ENCODE measurements around the gene ABCC5.

The ABCC5 gene

DNA sequence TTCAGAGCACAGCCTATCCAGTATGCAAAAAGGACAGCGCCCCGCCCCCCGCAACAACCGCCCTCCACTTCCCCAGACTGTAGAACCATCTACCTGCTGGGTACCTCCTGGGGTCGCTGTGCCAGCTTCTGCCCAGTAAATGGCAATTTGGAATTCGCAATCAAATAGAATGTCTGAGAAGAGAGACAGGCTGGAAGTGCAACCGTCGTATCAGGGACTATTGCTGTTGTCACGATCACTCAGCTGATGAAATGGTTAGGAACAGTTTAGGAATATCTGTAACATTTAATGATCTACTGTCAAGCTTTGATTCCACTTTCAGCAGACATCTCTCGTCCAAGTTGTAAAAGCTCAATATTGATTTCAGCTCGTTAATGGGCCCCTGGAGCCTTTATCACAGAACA, 119.7 kb downstream of the ABCC5 start:
- H3K9me2 ChIP-seq (replicated peaks; ENCODE audit: insufficient read depth, low read length) = no peaks in the 10 kb centered on the region
- TF ChIP-seq EZH2phosphoT487 (IDR thresholded peaks at IDR 0.05; ENCODE audit: low read length) = no peak
- no peak for TF ChIP-seq EZH2 (optimal IDR thresholded peaks at IDR 0.05; ENCODE audit: low read depth, low read length)
- TF ChIP-seq, protein P1, sequence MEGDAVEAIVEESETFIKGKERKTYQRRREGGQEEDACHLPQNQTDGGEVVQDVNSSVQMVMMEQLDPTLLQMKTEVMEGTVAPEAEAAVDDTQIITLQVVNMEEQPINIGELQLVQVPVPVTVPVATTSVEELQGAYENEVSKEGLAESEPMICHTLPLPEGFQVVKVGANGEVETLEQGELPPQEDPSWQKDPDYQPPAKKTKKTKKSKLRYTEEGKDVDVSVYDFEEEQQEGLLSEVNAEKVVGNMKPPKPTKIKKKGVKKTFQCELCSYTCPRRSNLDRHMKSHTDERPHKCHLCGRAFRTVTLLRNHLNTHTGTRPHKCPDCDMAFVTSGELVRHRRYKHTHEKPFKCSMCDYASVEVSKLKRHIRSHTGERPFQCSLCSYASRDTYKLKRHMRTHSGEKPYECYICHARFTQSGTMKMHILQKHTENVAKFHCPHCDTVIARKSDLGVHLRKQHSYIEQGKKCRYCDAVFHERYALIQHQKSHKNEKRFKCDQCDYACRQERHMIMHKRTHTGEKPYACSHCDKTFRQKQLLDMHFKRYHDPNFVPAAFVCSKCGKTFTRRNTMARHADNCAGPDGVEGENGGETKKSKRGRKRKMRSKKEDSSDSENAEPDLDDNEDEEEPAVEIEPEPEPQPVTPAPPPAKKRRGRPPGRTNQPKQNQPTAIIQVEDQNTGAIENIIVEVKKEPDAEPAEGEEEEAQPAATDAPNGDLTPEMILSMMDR (IDR thresholded peaks at IDR 0.05; ENCODE audit: low read length) = no peak
- H3F3A ChIP-seq (ENCODE audit: insufficient read depth, low read length) = no peaks in the 10 kb centered on the region
- DNase-seq = no peak
- H2AFZ ChIP-seq (ENCODE audit: low read length) = no peak overlapping the region
- H3K36me3 ChIP-seq (replicated peaks; ENCODE audit: insufficient read depth, low read length) = no peaks in the 10 kb centered on the region
- H3K27ac ChIP-seq (ENCODE audit: low read length) = no peak overlapping the region
- H3K9me3 ChIP-seq (replicated peaks; ENCODE audit: insufficient read depth, low read length) = no peaks in the 10 kb centered on the region
- no peak overlapping the region for H3K9ac ChIP-seq (ENCODE audit: low read length)
- H3K27me3 ChIP-seq (replicated peaks; ENCODE audit: insufficient read depth, low read length) = no peaks in the 10 kb centered on the region; the same call in 1 of the 2 replicates
- H3K4me3 ChIP-seq (ENCODE audit: low read length) = no peak overlapping the region
- no peaks in the 10 kb centered on the region for H4K20me1 ChIP-seq (ENCODE audit: insufficient read depth, low read length)
- no peak overlapping the region for H3K4me2 ChIP-seq (ENCODE audit: low read depth, low read length)
- H3K79me2 ChIP-seq (ENCODE audit: low read length) = no peaks in the 10 kb centered on the region
- no peaks in the 10 kb centered on the region; the same call in 1 of the 2 replicates for H3K4me1 ChIP-seq (ENCODE audit: low read length)

DNA sequence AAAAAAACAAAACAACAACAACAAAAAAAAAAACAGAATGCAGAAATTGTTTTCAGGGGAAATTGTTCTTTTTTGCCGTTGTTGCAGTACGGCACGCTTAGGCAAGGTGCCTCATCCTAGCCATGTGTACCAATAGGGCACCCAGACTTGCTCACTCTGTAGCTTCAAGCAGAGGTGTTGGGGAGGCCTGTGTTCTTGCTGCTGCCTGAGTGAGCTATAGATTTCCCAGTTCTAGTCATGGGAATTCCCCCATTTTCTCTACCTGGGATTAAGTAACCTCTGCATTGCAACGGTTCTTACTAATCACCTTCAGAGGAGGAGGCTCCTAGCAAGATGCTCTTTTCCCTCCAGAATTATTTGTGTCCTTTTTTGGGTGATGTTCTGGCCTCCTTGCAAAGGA, 120.1 kb downstream of the ABCC5 start:
- Histone ChIP-seq H4K20me1 (ENCODE audit: insufficient read depth, low read length) (no peaks in the 10 kb centered on the region), H3K9ac (ENCODE audit: low read length) (no peak overlapping the region), H3K79me2 (ENCODE audit: low read length) (no peaks in the 10 kb centered on the region), H2AFZ (ENCODE audit: low read length) (no peak overlapping the region), H3K9me3 (replicated peaks; ENCODE audit: insufficient read depth, low read length) (no peaks in the 10 kb centered on the region), H3K4me3 (ENCODE audit: low read length) (no peak overlapping the region), H3K9me2 (replicated peaks; ENCODE audit: insufficient read depth, low read length) (no peaks in the 10 kb centered on the region), H3F3A (ENCODE audit: insufficient read depth, low read length) (no peaks in the 10 kb centered on the region), H3K4me1 (ENCODE audit: low read length) (no peaks in the 10 kb centered on the region; the same call in 1 of the 2 replicates), H3K4me2 (ENCODE audit: low read depth, low read length) (no peak overlapping the region), H3K27ac (ENCODE audit: low read length) (no peak overlapping the region), H3K36me3 (replicated peaks; ENCODE audit: insufficient read depth, low read length) (no peaks in the 10 kb centered on the region), H3K27me3 (replicated peaks; ENCODE audit: insufficient read depth, low read length) (no peaks in the 10 kb centered on the region; the same call in 1 of the 2 replicates)
- DNase-seq = no peak
- TF ChIP-seq, protein P1 (IDR thresholded peaks at IDR 0.05; ENCODE audit: low read length) = no peak
- TF ChIP-seq EZH2phosphoT487 (IDR thresholded peaks at IDR 0.05; ENCODE audit: low read length) (no peak), EZH2 (optimal IDR thresholded peaks at IDR 0.05; ENCODE audit: low read depth, low read length) (no peak)

DNA sequence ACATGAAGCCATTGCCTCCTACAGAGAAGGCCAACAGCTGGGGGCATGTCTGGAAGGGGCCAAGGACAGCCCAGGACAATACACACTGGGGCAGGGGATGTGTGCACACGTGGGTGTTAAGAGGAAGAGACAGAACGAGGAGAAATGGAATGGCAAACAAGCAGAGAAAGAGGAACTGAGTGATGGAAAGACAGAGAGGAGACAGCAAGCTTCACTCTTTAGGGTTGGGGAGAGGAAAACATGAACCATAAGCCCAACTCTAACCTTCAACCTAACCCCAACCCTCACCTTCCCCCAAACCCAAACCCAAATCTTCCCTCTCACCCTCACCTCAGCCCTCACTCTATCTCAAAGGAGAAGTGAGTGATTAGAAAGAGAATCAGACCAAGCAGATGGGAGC, 121.1 kb downstream of the ABCC5 start:
- no peaks in the 10 kb centered on the region for H4K20me1 ChIP-seq (ENCODE audit: insufficient read depth, low read length)
- no peak overlapping the region for H3K27ac ChIP-seq (ENCODE audit: low read length)
- TF ChIP-seq, protein P1 (IDR thresholded peaks at IDR 0.05; ENCODE audit: low read length) = no peak
- no peak for TF ChIP-seq EZH2 (optimal IDR thresholded peaks at IDR 0.05; ENCODE audit: low read depth, low read length)
- no peaks in the 10 kb centered on the region for H3K9me2 ChIP-seq (replicated peaks; ENCODE audit: insufficient read depth, low read length)
- no peaks in the 10 kb centered on the region for H3K79me2 ChIP-seq (ENCODE audit: low read length)
- no peak overlapping the region for H3K4me3 ChIP-seq (ENCODE audit: low read length)
- no peaks in the 10 kb centered on the region for H3K36me3 ChIP-seq (replicated peaks; ENCODE audit: insufficient read depth, low read length)
- H3F3A ChIP-seq (ENCODE audit: insufficient read depth, low read length) = no peaks in the 10 kb centered on the region
- no peak overlapping the region for H3K4me2 ChIP-seq (ENCODE audit: low read depth, low read length)
- H3K9me3 ChIP-seq (replicated peaks; ENCODE audit: insufficient read depth, low read length) = no peaks in the 10 kb centered on the region
- H3K27me3 ChIP-seq (replicated peaks; ENCODE audit: insufficient read depth, low read length) = no peaks in the 10 kb centered on the region; the same call in 1 of the 2 replicates
- DNase-seq = no peak
- H3K4me1 ChIP-seq (ENCODE audit: low read length) = no peaks in the 10 kb centered on the region; the same call in 1 of the 2 replicates
- no peak overlapping the region for H3K9ac ChIP-seq (ENCODE audit: low read length)
- H2AFZ ChIP-seq (ENCODE audit: low read length) = no peak overlapping the region

Measured in MM.1S (cell line).